ENCODE results near the gene DCHS2.

Gene DCHS2

GRCh38 chr4:154491341-154492271 is at the start of gene DCHS2:
Gene DCHS2 (minus strand): TSS chr4:154491799. CDS start chr4:154491355, 444 bp downstream.
- DNase-seq (ENCODE audit: low spot score) = no peak

- no peak for DNase-seq (ENCODE audit: low spot score)
Observed at GRCh38 chr4:154534296-154534695, 42.7 kb upstream of the DCHS2 start.

GRCh38 chr4:154529728-154530519 is 38.3 kb upstream of the DCHS2 start:
- no peak for DNase-seq (ENCODE audit: low spot score)

GRCh38 chr4:154528869-154529268 is 37.3 kb upstream of the DCHS2 start:
- DNase-seq (ENCODE audit: low spot score) = no peak

- no peak for DNase-seq (ENCODE audit: low spot score)
Observed at GRCh38 chr4:154527308-154527707, 35.7 kb upstream of the DCHS2 start.

- no peak for DNase-seq (ENCODE audit: low spot score)
Observed at GRCh38 chr4:154526151-154526550, 34.6 kb upstream of the DCHS2 start.

- no peak for DNase-seq (ENCODE audit: low spot score)
Observed at GRCh38 chr4:154521607-154522006, 30.0 kb upstream of the DCHS2 start.

GRCh38 chr4:154519214-154519613 is 27.6 kb upstream of the DCHS2 start:
- no peak for DNase-seq (ENCODE audit: low spot score)

- no peak for DNase-seq (ENCODE audit: low spot score)
Observed at GRCh38 chr4:154517591-154517990, 26.0 kb upstream of the DCHS2 start.

- peak; percentile 42 for DNase-seq (ENCODE audit: low spot score)
Observed at GRCh38 chr4:154516318-154517029, 24.9 kb upstream of the DCHS2 start.

GRCh38 chr4:154511981-154512380 is 20.4 kb upstream of the DCHS2 start:
- DNase-seq (ENCODE audit: low spot score) = no peak

GRCh38 chr4:154511548-154511947 is 19.9 kb upstream of the DCHS2 start:
- no peak for DNase-seq (ENCODE audit: low spot score)

GRCh38 chr4:154507156-154507555 is 15.6 kb upstream of the DCHS2 start:
- no peak for DNase-seq (ENCODE audit: low spot score)

- peak; percentile 58 for DNase-seq (ENCODE audit: low spot score)
Observed at GRCh38 chr4:154506253-154506652, 14.7 kb upstream of the DCHS2 start.

GRCh38 chr4:154503598-154503997 is 12.0 kb upstream of the DCHS2 start:
- no peak for DNase-seq (ENCODE audit: low spot score)

GRCh38 chr4:154502111-154502510 is 10.5 kb upstream of the DCHS2 start:
- no peak for DNase-seq (ENCODE audit: low spot score)

GRCh38 chr4:154497889-154498288 is 6.3 kb upstream of the DCHS2 start:
- no peak for DNase-seq (ENCODE audit: low spot score)

- DNase-seq (ENCODE audit: low spot score) = no peak
Observed at GRCh38 chr4:154495867-154496266, 4.3 kb upstream of the DCHS2 start.

GRCh38 chr4:154492288-154492687 is 689 bp upstream of the DCHS2 start:
- DNase-seq (ENCODE audit: low spot score) = no peak

- DNase-seq (ENCODE audit: low spot score) = no peak
Observed at GRCh38 chr4:154490583-154491340, 837 bp downstream of the DCHS2 start.

GRCh38 chr4:154490234-154490582 is 1.4 kb downstream of the DCHS2 start:
- DNase-seq (ENCODE audit: low spot score) = no peak

All from Ammon's horn (tissue), 1 donor.